ENCODE measurements around the gene B3GAT1. TPM values are rescaled to one million over a fixed set of nuclear protein-coding genes. Genes with fewer than 3 reads are reported as not detected.

The B3GAT1 gene
- total and polyA plus RNA-seq, 4 experiments from 2014 or later, result 0.44 to 0.47 TPM; not detected in 2

- Histone ChIP-seq H3K36me3 (ENCODE audit: insufficient read depth, low read length) (no peaks in the 10 kb centered on the region), H3K4me1 (ENCODE audit: insufficient read depth, low read length) (peaks cover 7% of the 10 kb centered on the region), H3K4me3 (ENCODE audit: low read length in 2 of 2) (no peak overlapping the region), H3K9me3 (ENCODE audit: control insufficient read depth in 1 of 2, low read length in 2 of 2) (no peaks in the 10 kb centered on the region), H3K27ac (ENCODE audit: low read depth, low read length) (no peak overlapping the region), H3K27me3 (ENCODE audit: insufficient read depth, low read length) (no peaks in the 10 kb centered on the region)
- Mint-ChIP-seq H3K27ac (peak overlapping the region in 1 of 7 donors; percentile 9), H3K4me1 (peaks cover 10 to 24% (median 13%) of the 10 kb centered on the region in 4 donors), H3K4me3 (peak overlapping the region in 3 of 8 donors; percentile 3 to 72 (median 26)), H3K36me3 (no peaks in the 10 kb centered on the region), H3K27me3 (no peaks in the 10 kb centered on the region), H3K9me3 (no peaks in the 10 kb centered on the region)
- CTCF ChIA-PET (ENCODE audit: partially characterized antibody), result no interaction called here
- intact Hi-C loops (cut with micrococcal nuclease), result no loop called here
- DNase-seq, result no peak
- POLR2A ChIA-PET (ENCODE audit: partially characterized antibody), result no interaction called here
Observed at GRCh38 chr11:134362192-134362901, 49.7 kb downstream of the B3GAT1 start.

DNA sequence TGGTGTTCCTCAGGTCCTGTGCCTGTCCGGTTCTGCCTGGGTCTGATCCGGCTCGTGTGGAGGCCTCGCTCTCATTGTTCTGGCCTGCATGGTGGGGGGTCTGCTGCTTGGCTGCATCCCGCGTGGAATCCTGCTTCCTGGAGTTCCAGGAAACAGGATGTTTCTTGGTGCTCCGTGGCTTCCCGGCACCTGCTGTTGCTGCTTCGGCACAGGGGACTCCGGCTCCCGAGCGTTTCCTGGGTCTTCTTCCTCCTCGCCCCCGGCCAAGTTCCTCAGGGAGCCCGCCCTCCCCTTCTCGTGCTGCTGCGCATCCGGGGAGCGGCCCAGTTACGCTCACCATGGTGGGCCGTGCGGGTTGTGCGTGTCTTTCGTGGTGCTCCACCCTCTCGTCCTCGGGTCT lies 50.4 kb downstream of the B3GAT1 start:
- ChIA-PET POLR2A (ENCODE audit: partially characterized antibody) (no interaction called here), CTCF (ENCODE audit: partially characterized antibody) (no interaction called here)
- H3K9me3 Mint-ChIP-seq, result no peaks in the 10 kb centered on the region
- Histone ChIP-seq H3K4me1 (ENCODE audit: insufficient read depth, low read length) (peaks cover 7% of the 10 kb centered on the region), H3K36me3 (ENCODE audit: insufficient read depth, low read length) (no peaks in the 10 kb centered on the region), H3K4me3 (ENCODE audit: low read length in 2 of 2) (no peak overlapping the region), H3K27me3 (ENCODE audit: insufficient read depth, low read length) (no peaks in the 10 kb centered on the region), H3K27ac (ENCODE audit: low read depth, low read length) (no peak overlapping the region), H3K9me3 (ENCODE audit: control insufficient read depth in 1 of 2, low read length in 2 of 2) (no peaks in the 10 kb centered on the region)
- peaks cover 10 to 24% (median 13%) of the 10 kb centered on the region in 4 donors for H3K4me1 Mint-ChIP-seq
- no peaks in the 10 kb centered on the region for H3K27me3 Mint-ChIP-seq
- H3K4me3 Mint-ChIP-seq, result peak overlapping the region in 4 of 8 donors; percentile 3 to 72 (median 30)
- H3K27ac Mint-ChIP-seq, result peak overlapping the region in 1 of 7 donors; percentile 33
- no peak for DNase-seq
- no peaks in the 10 kb centered on the region for H3K36me3 Mint-ChIP-seq
- intact Hi-C loops (cut with micrococcal nuclease), result no loop called here

- Histone ChIP-seq H3K27me3 (ENCODE audit: insufficient read depth, low read length) (no peaks in the 10 kb centered on the region), H3K4me1 (ENCODE audit: insufficient read depth, low read length) (peaks cover 7% of the 10 kb centered on the region), H3K36me3 (ENCODE audit: insufficient read depth, low read length) (no peaks in the 10 kb centered on the region), H3K9me3 (ENCODE audit: control insufficient read depth in 1 of 2, low read length in 2 of 2) (no peaks in the 10 kb centered on the region), H3K4me3 (ENCODE audit: low read length in 2 of 2) (no peak overlapping the region), H3K27ac (ENCODE audit: low read depth, low read length) (no peak overlapping the region)
- Mint-ChIP-seq H3K27me3 (no peaks in the 10 kb centered on the region), H3K4me1 (peaks cover 10 to 24% (median 13%) of the 10 kb centered on the region in 4 donors), H3K36me3 (no peaks in the 10 kb centered on the region), H3K27ac (peak overlapping the region in 1 of 7 donors; percentile 85), H3K9me3 (no peaks in the 10 kb centered on the region), H3K4me3 (peak overlapping the region in 6 of 8 donors; percentile 17 to 69 (median 52))
- ChIA-PET POLR2A (ENCODE audit: partially characterized antibody) (no interaction called here), CTCF (ENCODE audit: partially characterized antibody) (interaction anchor here (1.0 to 1.3 kb wide), 2 partner anchors 12 to 95 kb away, joined by 3 read pairs; no protein-coding TSS in a partner anchor)
- peak; percentile 55 to 73 (median 59) for DNase-seq
- intact Hi-C loops (cut with micrococcal nuclease), result no loop called here
Observed at GRCh38 chr11:134360050-134360835, 51.8 kb downstream of the B3GAT1 start.

- CTCF ChIA-PET (ENCODE audit: partially characterized antibody), result interaction anchor here (1.0 to 1.3 kb wide), 2 partner anchors 11 to 94 kb away, joined by 3 read pairs; no protein-coding TSS in a partner anchor
- Mint-ChIP-seq H3K27ac (no peak overlapping the region), H3K36me3 (no peaks in the 10 kb centered on the region), H3K4me1 (peaks cover 10 to 24% (median 13%) of the 10 kb centered on the region in 4 donors), H3K27me3 (no peaks in the 10 kb centered on the region), H3K4me3 (peak overlapping the region in 1 of 8 donors; percentile 66), H3K9me3 (peaks cover 0 to 2% (median 0%) of the 10 kb centered on the region in 8 donors)
- H3K36me3 ChIP-seq (ENCODE audit: insufficient read depth, low read length), result no peaks in the 10 kb centered on the region
- no peak for DNase-seq
- H3K27ac ChIP-seq (ENCODE audit: low read depth, low read length), result no peak overlapping the region
- intact Hi-C loops (cut with micrococcal nuclease), result no loop called here
- peaks cover 7% of the 10 kb centered on the region for H3K4me1 ChIP-seq (ENCODE audit: insufficient read depth, low read length)
- no peaks in the 10 kb centered on the region for H3K27me3 ChIP-seq (ENCODE audit: insufficient read depth, low read length)
- POLR2A ChIA-PET (ENCODE audit: partially characterized antibody), result no interaction called here
- H3K4me3 ChIP-seq (ENCODE audit: low read length in 2 of 2), result no peak overlapping the region
- no peaks in the 10 kb centered on the region for H3K9me3 ChIP-seq (ENCODE audit: control insufficient read depth in 1 of 2, low read length in 2 of 2)
Observed at GRCh38 chr11:134359646-134360045, 52.4 kb downstream of the B3GAT1 start.

GRCh38 chr11:134358856-134359490 lies 53.1 kb downstream of the B3GAT1 start:
- H3K4me1 Mint-ChIP-seq, result peaks cover 10 to 24% (median 13%) of the 10 kb centered on the region in 4 donors
- no peaks in the 10 kb centered on the region for H3K9me3 ChIP-seq (ENCODE audit: control insufficient read depth in 1 of 2, low read length in 2 of 2)
- H3K4me3 Mint-ChIP-seq, result peak overlapping the region in 1 of 8 donors; percentile 20
- H3K27ac ChIP-seq (ENCODE audit: low read depth, low read length), result no peak overlapping the region
- H3K9me3 Mint-ChIP-seq, result peaks cover 0 to 2% (median 0%) of the 10 kb centered on the region in 8 donors
- POLR2A ChIA-PET (ENCODE audit: partially characterized antibody), result no interaction called here
- no peak for DNase-seq
- CTCF ChIA-PET (ENCODE audit: partially characterized antibody), result interaction anchor here (1.0 to 1.3 kb wide), 2 partner anchors 10 to 93 kb away, joined by 3 read pairs; no protein-coding TSS in a partner anchor
- H3K27me3 Mint-ChIP-seq, result no peaks in the 10 kb centered on the region
- intact Hi-C loops (cut with micrococcal nuclease), result no loop called here
- peaks cover 7% of the 10 kb centered on the region for H3K4me1 ChIP-seq (ENCODE audit: insufficient read depth, low read length)
- peak overlapping the region in 1 of 7 donors; percentile 41 for H3K27ac Mint-ChIP-seq
- H3K27me3 ChIP-seq (ENCODE audit: insufficient read depth, low read length), result no peaks in the 10 kb centered on the region
- no peak overlapping the region for H3K4me3 ChIP-seq (ENCODE audit: low read length in 2 of 2)
- H3K36me3 ChIP-seq (ENCODE audit: insufficient read depth, low read length), result no peaks in the 10 kb centered on the region
- no peaks in the 10 kb centered on the region for H3K36me3 Mint-ChIP-seq

GRCh38 chr11:134358165-134358855 lies 53.7 kb downstream of the B3GAT1 start:
- Histone ChIP-seq H3K9me3 (ENCODE audit: control insufficient read depth in 1 of 2, low read length in 2 of 2) (no peaks in the 10 kb centered on the region), H3K27me3 (ENCODE audit: insufficient read depth, low read length) (no peaks in the 10 kb centered on the region), H3K27ac (ENCODE audit: low read depth, low read length) (no peak overlapping the region), H3K4me3 (ENCODE audit: low read length in 2 of 2) (no peak overlapping the region), H3K4me1 (ENCODE audit: insufficient read depth, low read length) (peaks cover 7% of the 10 kb centered on the region), H3K36me3 (ENCODE audit: insufficient read depth, low read length) (no peaks in the 10 kb centered on the region)
- H3K27ac Mint-ChIP-seq, result no peak overlapping the region
- ChIA-PET CTCF (ENCODE audit: partially characterized antibody) (no interaction called here), POLR2A (ENCODE audit: partially characterized antibody) (no interaction called here)
- DNase-seq, result no peak
- H3K36me3 Mint-ChIP-seq, result no peaks in the 10 kb centered on the region
- H3K9me3 Mint-ChIP-seq, result peaks cover 0 to 4% (median 0%) of the 10 kb centered on the region in 8 donors
- intact Hi-C loops (cut with micrococcal nuclease), result no loop called here
- H3K4me1 Mint-ChIP-seq, result peaks cover 10 to 24% (median 13%) of the 10 kb centered on the region in 4 donors
- H3K27me3 Mint-ChIP-seq, result no peaks in the 10 kb centered on the region
- no peak overlapping the region for H3K4me3 Mint-ChIP-seq
